ENCODE data around the gene HADHB.

Gene HADHB

DNA sequence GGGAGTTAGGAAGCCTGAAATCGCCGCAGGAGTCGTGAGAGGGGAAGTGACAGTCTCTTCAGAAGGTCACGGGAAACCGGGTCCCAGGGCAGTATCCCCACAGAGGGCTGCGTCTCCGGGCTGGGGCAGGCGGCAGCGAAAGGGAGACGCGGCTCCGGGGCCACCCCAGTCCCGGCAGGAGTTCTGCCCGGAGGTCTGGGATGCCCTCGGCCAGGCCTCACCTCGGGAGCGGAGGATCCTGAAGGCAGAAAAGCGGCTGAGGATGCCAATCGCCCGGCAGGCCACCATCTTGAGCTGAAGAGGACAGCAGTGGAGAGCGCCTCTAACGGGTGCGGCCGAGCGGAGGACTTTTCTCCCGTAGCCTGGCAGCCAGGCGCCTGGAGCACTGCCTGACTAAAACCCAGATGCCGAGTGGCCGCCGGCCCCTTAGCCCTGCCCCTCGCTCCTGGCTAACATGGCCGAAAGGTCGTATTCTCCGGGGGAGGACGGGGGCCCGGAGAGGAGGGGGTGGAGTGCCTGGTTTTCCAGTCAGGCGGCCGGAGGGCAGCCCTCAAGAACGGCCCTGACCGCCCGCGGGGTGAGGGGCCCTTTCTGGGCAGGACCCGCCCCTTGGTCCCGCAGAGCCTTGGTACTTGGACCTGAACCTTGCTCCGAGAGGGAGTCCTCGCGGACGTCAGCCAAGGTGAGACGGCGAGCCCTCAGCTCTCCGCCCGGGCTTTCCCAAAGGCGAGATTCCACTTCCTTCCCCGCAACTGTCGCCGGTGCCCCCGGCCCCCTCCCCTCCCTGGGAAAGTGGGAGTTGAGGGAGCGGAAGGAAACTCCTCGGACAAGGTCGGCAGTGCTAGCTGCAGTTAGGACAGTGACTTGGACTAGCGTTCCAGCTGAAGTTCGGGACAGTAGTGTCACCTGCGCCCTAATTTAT, at the start of gene HADHB, which contains the start of gene HADHA:
TSS of gene HADHB (plus strand) at position 631 of the 922 bp plus-strand sequence. CDS start 9,316 bp downstream, outside the sequence.
TSS of gene HADHA (minus strand) at position 324 of the 922 bp plus-strand sequence. CDS start at position 288, 36 bp downstream.
- DNase-seq: peak; percentile 94

GRCh38 chr2:26195040-26195984, 49.4 kb upstream of the HADHB start:
- DNase-seq: no peak

DNA sequence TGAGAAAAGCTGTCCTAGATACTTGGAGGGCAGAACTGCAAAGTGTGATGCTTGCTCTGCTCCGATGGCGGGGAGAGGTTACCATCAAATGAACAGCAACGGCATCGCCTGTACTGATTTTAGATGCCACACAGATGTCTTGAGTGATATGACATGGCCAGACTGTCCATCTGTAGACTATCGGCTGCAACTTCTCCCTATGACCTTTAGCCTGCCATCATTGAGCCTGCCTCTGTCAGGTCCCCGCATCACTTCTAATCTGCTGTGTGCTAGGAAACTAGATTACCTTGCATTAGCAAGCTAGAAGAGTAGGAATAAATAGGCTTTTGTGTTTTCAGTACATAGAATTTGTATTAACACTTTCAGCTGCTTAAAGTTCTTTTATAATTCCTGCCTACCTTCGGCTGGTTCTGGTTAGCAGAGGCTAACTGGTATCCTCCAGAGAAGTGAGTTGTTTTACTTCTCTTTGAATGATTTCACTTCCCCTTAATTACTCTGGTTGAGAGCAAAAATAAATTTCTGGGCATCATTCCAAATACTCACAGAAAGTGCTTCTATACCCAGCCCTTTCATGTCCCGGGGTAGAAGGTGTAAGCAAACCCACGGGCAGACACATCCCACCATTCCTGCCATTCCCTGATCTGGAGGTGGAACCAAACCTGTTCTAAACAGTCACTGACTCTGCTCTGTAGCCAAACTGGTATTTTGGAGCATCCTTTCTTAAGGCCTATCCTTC, 47.9 kb upstream of the HADHB start:
- no peak for DNase-seq

DNA sequence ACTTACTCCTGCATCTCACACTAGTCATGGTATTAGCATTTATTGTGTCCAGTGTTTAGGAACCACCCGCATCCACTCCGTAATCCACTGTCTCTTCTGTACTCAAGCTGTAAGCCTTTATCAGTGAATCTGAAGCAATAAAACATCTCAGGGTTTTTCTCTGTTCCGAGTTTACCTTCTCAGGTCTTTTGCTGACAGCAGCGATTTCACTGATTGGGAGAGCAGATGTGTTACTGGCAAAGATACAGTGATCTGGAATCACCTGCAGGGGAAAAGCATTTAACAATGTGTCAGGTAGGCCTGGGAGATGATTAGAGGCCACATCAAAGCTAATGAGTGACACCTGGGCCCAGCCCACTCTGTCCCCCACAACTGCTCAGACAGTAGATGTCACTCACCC, 47.2 kb upstream of the HADHB start:
- DNase-seq: no peak

GRCh38 chr2:26202981-26203490, 41.7 kb upstream of the HADHB start:
- no peak for DNase-seq

DNA sequence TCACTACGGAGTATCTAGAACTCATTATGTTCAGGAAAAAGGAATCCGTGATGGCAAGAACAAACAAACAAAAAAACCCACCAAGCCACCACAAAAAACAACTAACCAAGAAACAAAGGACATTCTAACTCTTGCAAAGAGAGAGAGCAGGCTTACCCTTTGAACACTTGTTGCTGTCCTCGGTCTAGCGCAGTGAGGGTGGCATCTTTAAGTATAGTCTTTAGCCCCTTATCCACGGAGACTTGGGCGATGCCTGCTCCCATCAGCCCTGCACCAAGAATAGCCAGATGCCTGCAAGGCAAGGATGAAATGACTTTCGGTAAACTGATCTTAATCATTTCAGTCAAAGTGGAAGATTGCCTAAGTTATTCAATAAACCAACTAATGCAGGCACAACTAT, 40.8 kb upstream of the HADHB start:
- DNase-seq: no peak

DNA sequence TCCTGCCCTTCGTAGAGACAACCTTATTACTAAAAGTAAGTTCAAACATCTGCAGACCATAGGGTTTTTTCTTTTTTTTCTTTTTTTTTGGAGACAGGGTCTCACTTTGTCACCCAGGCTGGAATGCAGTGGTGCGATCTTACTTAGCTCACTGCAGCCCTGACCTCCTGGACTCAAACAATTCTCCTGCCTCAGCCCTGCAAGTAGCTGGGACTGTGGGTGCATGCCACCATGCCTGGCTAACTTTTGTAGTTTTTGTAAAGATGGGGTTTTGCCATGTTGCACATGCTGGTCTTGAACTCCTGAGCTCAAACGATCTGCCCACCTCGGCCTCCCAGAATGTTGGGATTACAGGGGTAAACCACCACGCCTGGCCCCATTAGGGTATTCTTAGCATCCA, 32.7 kb upstream of the HADHB start:
- DNase-seq: no peak

- no peak for DNase-seq
Observed at GRCh38 chr2:26214759-26215158, 30.0 kb upstream of the HADHB start.

DNA sequence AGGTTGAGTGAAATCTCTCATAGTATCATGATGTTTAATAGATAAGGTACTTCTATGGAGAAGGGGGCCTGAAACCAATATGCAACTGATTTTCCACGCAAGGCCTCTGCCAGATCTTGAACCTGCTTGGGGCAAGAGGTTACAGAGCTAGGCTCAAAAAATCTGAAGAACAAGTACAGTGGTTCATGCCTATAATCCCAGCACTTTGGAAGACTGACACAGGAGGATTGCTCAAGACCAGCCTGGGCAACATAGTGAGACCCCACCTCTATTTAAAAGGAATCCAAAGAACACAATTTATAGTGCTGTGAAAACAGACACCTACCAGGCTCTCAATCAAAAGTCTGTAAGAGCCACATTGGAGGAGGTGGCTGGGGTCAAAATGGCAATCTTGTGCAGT, 28.9 kb upstream of the HADHB start:
- no peak for DNase-seq

GRCh38 chr2:26216587-26216986, 28.2 kb upstream of the HADHB start:
- no peak for DNase-seq

- no peak for DNase-seq
Observed at GRCh38 chr2:26217720-26218119, 27.0 kb upstream of the HADHB start.

GRCh38 chr2:26223018-26223417, 21.7 kb upstream of the HADHB start:
- no peak for DNase-seq

- DNase-seq: no peak
Observed at GRCh38 chr2:26224095-26224494, 20.6 kb upstream of the HADHB start.

GRCh38 chr2:26229595-26229994, 15.1 kb upstream of the HADHB start:
- DNase-seq: no peak

DNA sequence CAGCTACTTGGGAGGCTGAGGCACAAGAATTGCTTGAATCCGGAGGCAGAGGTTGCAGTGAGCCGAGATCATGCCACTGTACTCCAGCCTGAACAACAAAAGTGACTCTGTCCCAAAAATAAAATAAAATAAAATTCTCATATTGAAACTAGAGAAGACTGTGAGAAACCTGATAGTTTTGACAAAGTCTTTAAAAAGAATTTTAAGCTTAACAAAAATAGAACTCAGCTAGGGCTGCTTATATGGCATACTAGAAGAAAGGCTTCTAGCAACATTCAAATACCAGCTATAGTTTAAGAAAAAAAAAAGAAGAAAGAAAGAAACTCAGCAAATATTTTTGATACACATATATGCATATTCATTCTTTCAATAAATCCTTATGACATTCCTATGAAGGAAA, 13.9 kb upstream of the HADHB start:
- DNase-seq: no peak

GRCh38 chr2:26235089-26235488, 9.7 kb upstream of the HADHB start:
- DNase-seq: no peak

DNA sequence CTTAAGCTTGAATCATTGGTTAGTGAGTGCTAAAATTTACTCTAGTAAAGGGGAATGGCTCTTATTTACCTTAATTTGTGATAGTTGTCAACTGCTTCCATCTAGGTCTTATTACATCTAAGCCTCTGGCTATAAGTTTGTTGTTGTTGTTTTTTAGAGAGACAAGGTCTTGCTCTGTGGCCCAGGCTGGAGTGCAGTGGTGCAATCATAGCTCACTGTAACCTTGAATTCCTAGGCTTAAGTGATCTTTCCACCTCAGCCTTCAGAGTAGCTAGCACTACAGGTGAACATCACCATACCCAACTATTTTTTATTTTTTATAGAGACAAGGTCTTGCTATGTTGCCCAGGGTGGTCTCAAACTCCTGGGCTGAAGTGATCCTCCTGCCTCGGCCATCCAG, 6.9 kb upstream of the HADHB start:
- DNase-seq: no peak

GRCh38 chr2:26238311-26238958, 6.3 kb upstream of the HADHB start:
- DNase-seq: no peak

GRCh38 chr2:26241928-26242436, 2.8 kb upstream of the HADHB start:
- DNase-seq: no peak

- no peak for DNase-seq
Observed at GRCh38 chr2:26243470-26244308, 1.1 kb upstream of the HADHB start.

GRCh38 chr2:26245231-26245732, 543 bp downstream of the HADHB start:
- DNase-seq: peak; percentile 24
